Pancreas (tissue), 10 donors: ENCODE results near the gene COA1. TPM values are rescaled to one million over a fixed set of nuclear protein-coding genes. Genes with fewer than 3 reads are reported as not detected.

Source experiments
- ATAC-seq, 4 donors: fragments of 200-7000 bp; cut with Tn5 transposase; one replicate each; pipeline versions ENCODE4 v1.8.0 to v1.9.1; 2020; ENCODE audit warnings: mild to moderate bottlenecking in 4 of 4, moderate library complexity in 4 of 4
- DNase-seq, 6 donors: peaks; one replicate each; pipeline ENCODE4 v3.0.0-alpha.2; 2020
- FAIRE-seq: peaks from 2 replicates; lab custom pipeline; 2012; peaks lifted over from hg19 to GRCh38; lab: Jason Lieb, UNC
- H3K27ac ChIP-seq, 4 donors: fragments of 200-600 bp; sonication (generic); 1 replicate in 3 of 4; 2 replicates in 1 of 4; pipeline versions ENCODE4 v1.5.0 to v1.8.0; 2020
- H3K27me3 ChIP-seq, 4 donors: fragments of 200-600 bp; one replicate each; pipeline ENCODE4 v1.8.0; 2021
- H3K36me3 ChIP-seq, 3 donors: fragments of 200-600 bp; sonication (generic) in 1 of 3; one replicate each; pipeline versions ENCODE4 v1.5.0 to v1.8.0; 2020 to 2021
- H3K4me1 ChIP-seq, 3 donors: fragments of 200-600 bp; one replicate each; pipeline ENCODE4 v1.8.0; 2021
- H3K4me3 ChIP-seq, 4 donors: fragments of 200-600 bp; sonication (generic) in 2 of 4; one replicate each; pipeline versions ENCODE4 v1.5.0 to v1.8.0; 2020 to 2021
- H3K9me3 ChIP-seq, 4 donors: fragments of 200-600 bp; one replicate each; pipeline ENCODE4 v1.8.0; 2021
- CTCF ChIP-seq, 4 donors: fragments of 200-600 bp; sonication (generic) in 3 of 4; IDR thresholded peaks; one replicate each; pipeline versions ENCODE4 v1.5.0 to v1.8.0; 2021; ENCODE audit warnings: antibody characterized with exemption in 4 of 4
- WGBS, 2 donors: extraction: QIAGEN DNeasy Blood & Tissue Kit; methylation state at CpG; one replicate each; pipeline ENCODE4 v1.1.7; 2013; 5-methylcytosine and 5-hydroxymethylcytosine counted together
- intact Hi-C, 3 donors: fragments of 100-400 bp; cut with DNase I; formaldehyde crosslinking; loops; one replicate each; pipeline versions ENCODE4 v1.11.1 to v1.14.2; 2022
- polyA plus RNA-seq, 2 donors: library from polyadenylated mRNA; stranded (reverse); fragments of 200-250 nt; gene quantifications; one replicate each; pipeline ENCODE4 v1.2.3, GENCODE V29; 2013
- total RNA-seq, 6 donors: library from RNA; stranded (reverse); fragmentation: NEBNext Ultra II Directional in 4 of 6; extraction: Animal tissue kit (Norgen Biotek cat#: 25700) in 4 of 6; gene quantifications; one replicate each; pipeline versions ENCODE4 v1.2.1 to v1.2.4, GENCODE V29; 2021 to 2023
- donor health status: healthy with polysubstance abuse.
- donor health status: DM: no; HTN: no; CAD: no; lungs with moderate emphysema.
- donor health status: DM: no; HTN: no; CAD: no.
- donor health status: control.
- donor health status: control.
- donor health status: Bipolar disorder and iron deficiency.
- donor health status: DM: yes; HTN: yes; CAD: no.
- donor health status: DM: no; HTN: no; CAD: no.
- donor health status: DM: no; HTN: no; CAD: no.
- donor health status: DM: yes; HTN: yes; CAD: no.

The COA1 gene
- total and polyA plus RNA-seq, 8 donors = 24.6 to 34.4 (median 27.1) TPM

GRCh38 chr7:43727494-43727893 is 1.8 kb downstream of the COA1 start:
- no peaks in the 10 kb centered on the region for H3K9me3 ChIP-seq
- H3K27me3 ChIP-seq = no peaks in the 10 kb centered on the region
- H3K4me3 ChIP-seq = no peak overlapping the region
- TF ChIP-seq CTCF (IDR thresholded peaks at IDR 0.05) = no peak
- intact Hi-C loops = no loop called here
- ATAC-seq = no peak
- no peak for FAIRE-seq
- no peaks in the 10 kb centered on the region for H3K36me3 ChIP-seq
- DNase-seq = no peak
- H3K27ac ChIP-seq = no peak overlapping the region
- peaks cover 0 to 17% (median 15%) of the 10 kb centered on the region in 3 donors for H3K4me1 ChIP-seq
- WGBS, 2 donors = 13 to 22% methylated on average over 1 of the region's 1 CpG

DNA sequence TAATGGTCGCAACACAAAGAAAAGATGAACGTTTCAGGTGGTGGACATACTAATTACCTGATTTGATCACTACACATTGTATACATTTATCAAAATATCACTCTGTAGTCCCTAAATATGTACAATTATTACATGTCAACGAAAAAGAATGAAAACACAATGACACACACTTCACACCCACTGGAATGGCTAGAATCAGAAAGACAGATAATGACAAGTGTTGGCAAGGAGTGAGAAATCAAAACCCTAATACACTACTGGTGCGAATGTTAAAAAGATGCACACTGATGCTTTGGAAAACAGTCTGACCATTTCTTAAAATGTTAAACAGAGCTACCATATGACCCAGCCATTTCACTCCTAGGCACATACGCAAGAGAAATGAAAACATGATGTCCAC is 2.3 kb downstream of the COA1 start:
- no peaks in the 10 kb centered on the region for H3K27me3 ChIP-seq
- no peak overlapping the region for H3K27ac ChIP-seq
- intact Hi-C loops = no loop called here
- TF ChIP-seq CTCF (IDR thresholded peaks at IDR 0.05) = no peak
- ATAC-seq = no peak
- no peak for FAIRE-seq
- no peaks in the 10 kb centered on the region for H3K9me3 ChIP-seq
- no peaks in the 10 kb centered on the region for H3K36me3 ChIP-seq
- peaks cover 0 to 17% (median 15%) of the 10 kb centered on the region in 3 donors for H3K4me1 ChIP-seq
- H3K4me3 ChIP-seq = no peak overlapping the region
- 81 to 90% methylated on average over 5 of the region's 5 CpGs for WGBS, 2 donors
- DNase-seq = no peak

DNA sequence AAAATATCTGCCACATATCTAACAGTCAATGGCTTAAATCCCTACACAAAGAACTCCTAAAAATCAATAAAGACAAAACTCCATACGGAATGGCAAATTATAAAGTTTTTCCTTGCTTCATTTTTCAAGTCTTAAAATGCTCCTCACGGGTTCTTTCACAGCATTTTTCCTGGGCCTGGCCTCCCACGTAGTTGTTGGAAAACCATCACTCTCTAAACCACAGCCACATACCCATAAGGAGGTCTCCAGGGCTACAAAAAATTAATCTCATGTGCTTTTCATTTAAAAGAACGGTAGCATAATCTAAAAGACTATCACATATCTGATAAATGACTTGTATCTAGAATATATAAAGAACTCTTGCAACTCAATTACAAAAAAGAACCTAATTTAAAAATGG is 2.9 kb downstream of the COA1 start:
- H3K9me3 ChIP-seq = no peaks in the 10 kb centered on the region
- no peak overlapping the region for H3K27ac ChIP-seq
- intact Hi-C loops = no loop called here
- WGBS, 2 donors = 39 to 54% methylated on average over 4 of the region's 4 CpGs
- FAIRE-seq = no peak
- DNase-seq = no peak
- peaks cover 0 to 17% (median 15%) of the 10 kb centered on the region in 3 donors for H3K4me1 ChIP-seq
- no peaks in the 10 kb centered on the region for H3K27me3 ChIP-seq
- no peak for TF ChIP-seq CTCF (IDR thresholded peaks at IDR 0.05)
- H3K36me3 ChIP-seq = no peaks in the 10 kb centered on the region
- no peak for ATAC-seq
- H3K4me3 ChIP-seq = no peak overlapping the region

GRCh38 chr7:43725251-43725650 is 4.1 kb downstream of the COA1 start:
- H3K9me3 ChIP-seq = no peaks in the 10 kb centered on the region
- no peak overlapping the region for H3K4me3 ChIP-seq
- 96 to 97% methylated on average over 3 of the region's 3 CpGs for WGBS, 2 donors
- H3K27ac ChIP-seq = no peak overlapping the region
- H3K36me3 ChIP-seq = no peaks in the 10 kb centered on the region
- intact Hi-C loops = no loop called here
- no peak for FAIRE-seq
- DNase-seq = no peak
- H3K27me3 ChIP-seq = no peaks in the 10 kb centered on the region
- H3K4me1 ChIP-seq = peaks cover 0 to 20% (median 12%) of the 10 kb centered on the region in 3 donors
- no peak for TF ChIP-seq CTCF (IDR thresholded peaks at IDR 0.05)
- no peak for ATAC-seq

DNA sequence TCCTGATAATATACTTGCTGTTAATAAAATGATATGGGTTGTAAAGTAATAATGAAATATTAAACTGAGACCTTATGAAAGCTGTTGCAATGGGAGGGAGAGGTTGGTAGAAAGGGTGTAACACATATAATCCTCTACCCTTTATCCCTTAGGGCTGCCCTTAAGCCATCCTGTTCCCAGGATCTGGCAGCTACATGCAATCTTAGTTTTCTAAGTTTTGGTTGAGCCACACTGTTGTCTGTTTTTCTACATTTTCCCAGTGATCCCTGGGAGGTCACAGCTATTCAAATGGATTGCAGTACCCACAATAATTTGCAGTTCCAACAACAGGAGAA is 6.3 kb downstream of the COA1 start:
- no peak for ATAC-seq
- DNase-seq = no peak
- H3K36me3 ChIP-seq = no peaks in the 10 kb centered on the region
- no peak overlapping the region for H3K27ac ChIP-seq
- H3K9me3 ChIP-seq = no peaks in the 10 kb centered on the region
- TF ChIP-seq CTCF (IDR thresholded peaks at IDR 0.05) = no peak
- no peak for FAIRE-seq
- intact Hi-C loops = loop anchor here in 1 of 3 donors (5.0 kb wide), 1 partner anchor 141 kb away; the partner anchor contains the start of gene STK17A
- no peaks in the 10 kb centered on the region for H3K27me3 ChIP-seq
- peaks cover 0 to 11% (median 9%) of the 10 kb centered on the region in 3 donors for H3K4me1 ChIP-seq
- H3K4me3 ChIP-seq = no peak overlapping the region
